ENCODE results near the gene PSRC1. TPM values are rescaled to one million over a fixed set of nuclear protein-coding genes. Genes with fewer than 3 reads are reported as not detected.

Gene PSRC1
- total RNA-seq, 2 experiments from 2014 or later: 40.7 to 42.7 TPM

DNA sequence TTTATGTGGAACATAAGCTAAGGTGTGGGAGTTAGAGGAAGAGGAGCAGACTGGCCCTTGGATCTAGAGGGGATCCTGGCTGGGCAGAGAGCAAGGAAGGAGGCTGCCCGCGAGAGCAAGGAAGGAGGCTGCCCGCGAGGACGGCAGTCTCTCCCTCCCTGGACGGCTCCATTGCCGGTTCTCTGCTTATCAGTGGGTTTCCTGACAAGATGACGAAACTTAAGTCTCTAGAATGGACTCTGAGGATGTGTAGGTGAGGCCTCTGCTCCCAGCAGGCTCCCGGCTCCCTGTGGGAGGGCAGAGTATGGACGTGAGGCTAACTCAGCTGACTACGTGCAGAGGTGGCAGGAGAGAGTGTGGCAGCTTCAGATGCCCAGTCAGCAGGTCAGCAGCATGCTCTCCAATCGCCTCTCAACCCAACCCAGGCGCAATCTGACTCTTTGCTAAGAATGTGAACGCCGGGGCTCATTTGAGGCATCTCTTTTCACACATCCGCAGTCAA, 17.8 kb upstream of the PSRC1 start:
- ChIA-PET POLR2A (interaction anchor here (0.7 to 1.0 kb wide), 2 partner anchors 11 to 80 kb away, joined by 3 to 4 read pairs; no protein-coding TSS in a partner anchor), CTCF (ENCODE audit: unreplicated experiment) (no interaction called here)
- Histone ChIP-seq H3K4me2 (ENCODE audit: low read length) (no peak overlapping the region), H3K27ac (ENCODE audit: low read depth, low read length, poor library complexity, severe bottlenecking) (no peak overlapping the region), H3K9me3 (ENCODE audit: low read length) (no peaks in the 10 kb centered on the region), H2AFZ (ENCODE audit: low read length) (no peak overlapping the region), H4K20me1 (ENCODE audit: insufficient read depth, low read length) (no peaks in the 10 kb centered on the region), H3K4me1 (ENCODE audit: insufficient read depth, low read length, poor library complexity, severe bottlenecking) (peaks cover 6% of the 10 kb centered on the region), H3K79me2 (ENCODE audit: insufficient read depth, low read depth, low read length) (no peaks in the 10 kb centered on the region), H3K36me3 (ENCODE audit: insufficient read depth, low read length) (no peaks in the 10 kb centered on the region), H3K4me3 (ENCODE audit: low read depth, low read length, poor library complexity, severe bottlenecking) (no peak overlapping the region), H3K9me2 (ENCODE audit: insufficient read depth, low read length) (no peaks in the 10 kb centered on the region)
- BruUV-seq (replicated peaks): no TSS peak
- intact Hi-C loops (cut with micrococcal nuclease; ENCODE audit: unreplicated experiment): no loop called here
- TF ChIP-seq EZH2phosphoT487 (IDR thresholded peaks at IDR 0.05; ENCODE audit: borderline replicate concordance, low read depth, low read length) (no peak), CTCF (conservative IDR thresholded peaks at IDR 0.05; ENCODE audit: low read length) (no peak)
- DNase-seq (ENCODE audit: low spot score): no peak

GRCh38 chr1:109299558-109300343, 16.8 kb upstream of the PSRC1 start:
- CTCF ChIA-PET (ENCODE audit: unreplicated experiment): interaction anchor here (0.5 kb wide), 1 partner anchor 910 kb away, joined by 3 read pairs; no protein-coding TSS in a partner anchor
- Histone ChIP-seq H3K27ac (ENCODE audit: low read depth, low read length, poor library complexity, severe bottlenecking) (no peak overlapping the region), H3K4me2 (ENCODE audit: low read length) (no peak overlapping the region), H2AFZ (ENCODE audit: low read length) (no peak overlapping the region), H3K4me3 (ENCODE audit: low read depth, low read length, poor library complexity, severe bottlenecking) (no peak overlapping the region), H3K4me1 (ENCODE audit: insufficient read depth, low read length, poor library complexity, severe bottlenecking) (peaks cover 12% of the 10 kb centered on the region), H4K20me1 (ENCODE audit: insufficient read depth, low read length) (no peaks in the 10 kb centered on the region), H3K79me2 (ENCODE audit: insufficient read depth, low read depth, low read length) (no peaks in the 10 kb centered on the region), H3K9me2 (ENCODE audit: insufficient read depth, low read length) (no peaks in the 10 kb centered on the region), H3K36me3 (ENCODE audit: insufficient read depth, low read length) (no peaks in the 10 kb centered on the region), H3K9me3 (ENCODE audit: low read length) (no peaks in the 10 kb centered on the region)
- POLR2A ChIA-PET: interaction anchor here (1.0 kb wide), 1 partner anchor 12 kb away, joined by 3 read pairs; no protein-coding TSS in a partner anchor
- TF ChIP-seq EZH2phosphoT487 (IDR thresholded peaks at IDR 0.05; ENCODE audit: borderline replicate concordance, low read depth, low read length) (no peak), CTCF (conservative IDR thresholded peaks at IDR 0.05; ENCODE audit: low read length) (no peak)
- DNase-seq (ENCODE audit: low spot score): no peak
- no TSS peak for BruUV-seq (replicated peaks)
- intact Hi-C loops (cut with micrococcal nuclease; ENCODE audit: unreplicated experiment): no loop called here

All from OCI-LY7 (cell line).